Subcutaneous abdominal adipose tissue (tissue), 5 donors: ENCODE results near the gene ENOSF1.
A peak's percentile ranks its signal among the peaks of the same experiment; 100 is the strongest.
"Not testable (repeated sequence)": the region's sequence is repeated elsewhere in the genome, so short reads cannot be mapped to it uniquely, and the experiment has no call there.

Experiments used
- H3K27ac ChIP-seq: one replicate; pipeline ENCODE4 v1.7.0; 2013; ENCODE audit warnings: low read depth, mild to moderate bottlenecking, inconsistent platforms, low read length, moderate library complexity
- H3K27me3 ChIP-seq, 5 donors: one replicate each; pipeline ENCODE4 v1.7.0; 2013; ENCODE audit warnings: low read length in 5 of 5, inconsistent platforms in 1 of 5; ENCODE audit not compliant: control insufficient read depth in 5 of 5, insufficient read depth in 4 of 5
- H3K36me3 ChIP-seq, 5 donors: one replicate each; pipeline ENCODE4 v1.7.0; 2013; ENCODE audit warnings: low read length in 5 of 5; ENCODE audit not compliant: control insufficient read depth in 5 of 5, insufficient read depth in 5 of 5
- H3K4me1 ChIP-seq, 5 donors: one replicate each; pipeline ENCODE4 v1.7.0; 2013; ENCODE audit warnings: low read length in 5 of 5, mild to moderate bottlenecking in 3 of 5, moderate library complexity in 1 of 5; ENCODE audit not compliant: control insufficient read depth in 5 of 5, insufficient read depth in 5 of 5
- H3K4me3 ChIP-seq, 5 donors: one replicate each; pipeline ENCODE4 v1.7.0; 2013; ENCODE audit warnings: low read length in 5 of 5, low read depth in 1 of 5
- H3K9ac ChIP-seq, 5 donors: one replicate each; pipeline ENCODE4 v1.7.0; 2013; ENCODE audit warnings: low read length in 5 of 5, mild to moderate bottlenecking in 4 of 5, moderate library complexity in 3 of 5
- H3K9me3 ChIP-seq, 5 donors: one replicate each; pipeline ENCODE4 v1.7.0; 2013; ENCODE audit warnings: low read length in 5 of 5; ENCODE audit not compliant: control insufficient read depth in 5 of 5
- donor health status: healthy.
- donor health status: healthy.
- donor health status: healthy.
- donor health status: healthy.
- donor health status: healthy.

ENOSF1 gene

GRCh38 chr18:712401-713134 is at the start of gene ENOSF1:
Gene ENOSF1 (minus strand): TSS chr18:712630. CDS start chr18:712587, 43 bp downstream.
- Histone ChIP-seq H3K4me3 (peak within 1 kb of the TSS; percentile 74 to 94 (median 79)), H3K9me3 (no peaks in the 10 kb centered on the region), H3K4me1 (peaks cover 3 to 19% (median 13%) of the 10 kb centered on the region in 5 donors), H3K27me3 (no peaks in the 10 kb centered on the region), H3K36me3 (peaks cover 0 to 9% (median 6%) of the 10 kb centered on the region in 5 donors), H3K9ac (peak within 1 kb of the TSS; percentile 44 to 77 (median 73)), H3K27ac (peak within 1 kb of the TSS; percentile 74)

DNA sequence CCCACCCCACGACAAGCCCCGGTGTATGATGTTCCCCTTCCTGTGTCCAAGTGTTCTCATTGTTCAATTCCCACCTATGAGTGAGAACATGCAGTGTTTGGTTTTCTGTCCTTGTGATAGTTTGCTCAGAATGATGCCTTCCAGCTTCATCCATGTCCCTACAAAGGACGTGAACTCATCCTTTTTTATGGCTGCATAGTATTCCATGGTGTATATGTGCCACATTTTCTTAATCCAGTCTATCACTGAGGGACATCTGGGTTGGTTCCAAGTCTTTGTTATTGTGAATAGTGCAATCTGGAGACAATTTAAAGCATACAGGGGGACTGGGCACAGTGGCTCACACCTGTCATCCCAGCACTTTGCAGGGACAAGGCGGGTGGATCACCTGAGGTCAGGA is 47.4 kb upstream of the ENOSF1 start:
- not testable (repeated sequence) for H3K27me3 ChIP-seq, H3K27ac ChIP-seq, H3K36me3 ChIP-seq

DNA sequence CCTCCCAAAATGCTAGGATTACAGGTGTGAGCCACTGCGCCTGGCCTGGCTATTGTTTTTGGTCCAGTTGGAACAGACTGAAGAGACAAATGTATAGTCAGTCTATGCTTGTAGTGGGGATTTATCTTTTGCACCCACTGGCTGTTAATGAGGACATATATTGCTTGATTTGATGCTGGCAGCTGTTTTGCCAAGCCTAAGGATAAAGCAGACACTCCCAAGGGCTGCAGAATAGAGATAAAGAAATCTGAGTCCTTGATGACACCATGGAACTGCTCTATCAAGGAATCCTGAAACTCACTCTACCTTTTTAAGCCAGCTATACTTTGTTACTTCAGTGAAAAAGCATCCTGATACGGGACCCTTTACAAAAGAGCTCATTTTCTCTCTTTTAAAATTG is 43.1 kb upstream of the ENOSF1 start:
- H3K36me3 ChIP-seq = peaks cover 0 to 16% (median 6%) of the 10 kb centered on the region in 5 donors
- H3K27me3 ChIP-seq = no peaks in the 10 kb centered on the region
- H3K9ac ChIP-seq = no peak overlapping the region
- H3K4me3 ChIP-seq = no peak overlapping the region
- H3K27ac ChIP-seq = no peak overlapping the region
- peaks cover 0 to 3% (median 0%) of the 10 kb centered on the region in 5 donors for H3K9me3 ChIP-seq
- H3K4me1 ChIP-seq = peaks cover 0 to 4% (median 0%) of the 10 kb centered on the region in 5 donors

More for the DNA sequence above, 47.4 kb upstream of the ENOSF1 start:
- H3K9ac ChIP-seq, H3K4me3 ChIP-seq, H3K9me3 ChIP-seq, H3K4me1 ChIP-seq: not testable (repeated sequence)

DNA sequence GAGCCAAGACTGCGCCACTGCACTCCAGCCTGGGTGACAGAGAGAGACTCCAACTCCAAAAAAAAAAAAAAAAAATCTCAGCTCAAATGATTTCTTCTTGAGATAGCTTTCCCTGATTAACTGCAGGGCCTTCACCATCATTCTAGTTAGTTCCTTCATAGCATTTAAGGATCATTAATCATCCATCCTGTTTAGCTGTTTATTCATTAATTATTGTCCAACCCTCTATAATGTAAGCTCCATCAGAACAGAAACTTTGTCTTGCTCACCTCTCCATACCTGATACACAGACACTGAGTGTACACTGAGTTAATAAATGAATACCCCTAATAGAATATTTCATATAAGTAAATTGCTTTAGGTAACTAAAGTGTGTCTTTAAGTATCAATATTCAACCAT is 42.2 kb upstream of the ENOSF1 start:
- H3K4me1 ChIP-seq = peaks cover 0 to 4% (median 0%) of the 10 kb centered on the region in 5 donors
- H3K36me3 ChIP-seq = peaks cover 0 to 19% (median 6%) of the 10 kb centered on the region in 5 donors
- no peak overlapping the region for H3K27ac ChIP-seq
- H3K9ac ChIP-seq = no peak overlapping the region
- H3K4me3 ChIP-seq = no peak overlapping the region
- no peaks in the 10 kb centered on the region for H3K9me3 ChIP-seq
- no peaks in the 10 kb centered on the region for H3K27me3 ChIP-seq

DNA sequence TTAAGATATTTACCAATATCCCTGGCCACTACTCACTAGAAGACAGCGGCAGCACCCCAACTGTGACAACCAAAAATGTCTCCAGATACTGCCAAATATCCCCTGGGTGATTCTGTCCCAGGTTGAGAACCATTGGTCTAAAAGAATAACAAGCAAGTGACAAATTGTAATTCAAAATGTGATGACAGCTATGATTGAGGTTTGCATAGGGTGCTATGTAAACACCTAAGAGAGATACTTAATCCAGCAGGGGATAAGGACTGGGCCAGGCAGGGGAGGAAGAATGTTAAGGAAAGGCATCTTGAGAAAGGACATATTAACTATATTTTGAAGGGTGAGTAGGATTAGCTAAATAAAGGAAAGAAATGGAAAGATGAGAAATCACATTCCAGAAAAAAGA is 38.0 kb upstream of the ENOSF1 start:
- H3K9ac ChIP-seq = no peak overlapping the region
- no peak overlapping the region for H3K27ac ChIP-seq
- H3K4me3 ChIP-seq = no peak overlapping the region
- H3K4me1 ChIP-seq = peaks cover 0 to 4% (median 0%) of the 10 kb centered on the region in 5 donors
- H3K27me3 ChIP-seq = no peaks in the 10 kb centered on the region
- H3K36me3 ChIP-seq = peaks cover 10 to 37% (median 13%) of the 10 kb centered on the region in 5 donors
- H3K9me3 ChIP-seq = no peaks in the 10 kb centered on the region

DNA sequence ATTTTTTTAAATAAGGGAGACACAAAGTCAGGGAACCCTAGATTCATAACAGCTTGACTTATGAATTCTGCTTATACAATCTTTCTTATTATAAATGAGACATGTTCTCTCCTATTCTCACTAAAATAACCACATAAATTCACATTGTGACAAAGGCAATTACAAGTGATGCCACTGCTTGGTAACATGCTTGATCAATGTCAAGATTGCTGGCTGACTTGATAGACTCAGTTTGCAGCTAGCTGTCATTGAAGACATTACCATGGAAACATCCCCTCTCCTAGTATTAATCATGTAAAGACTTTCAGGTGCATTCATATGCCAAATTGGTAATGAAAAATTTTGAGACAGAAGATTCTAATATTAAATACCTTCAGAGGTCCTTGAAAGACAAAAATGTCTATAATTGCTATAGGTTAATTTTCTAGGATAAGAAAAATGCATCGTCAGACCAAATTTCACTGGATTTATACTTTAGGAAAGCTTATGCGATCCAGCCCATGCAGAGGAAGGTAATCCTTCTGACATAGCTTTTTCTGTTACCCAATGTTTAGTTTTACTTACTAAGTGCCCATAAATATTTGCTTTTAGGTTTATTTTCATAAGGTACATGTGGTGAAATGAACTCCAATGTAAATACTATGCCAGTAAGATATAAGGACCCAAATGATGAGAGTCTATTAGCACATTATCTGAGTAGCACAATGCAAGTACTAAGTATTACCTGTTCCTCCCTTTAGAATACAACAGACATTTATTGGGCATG is 32.6 kb upstream of the ENOSF1 start:
- peaks cover 16 to 39% (median 20%) of the 10 kb centered on the region in 5 donors for H3K36me3 ChIP-seq
- H3K27ac ChIP-seq = no peak overlapping the region
- H3K9me3 ChIP-seq = no peaks in the 10 kb centered on the region
- H3K4me3 ChIP-seq = no peak overlapping the region
- H3K4me1 ChIP-seq = peaks cover 0 to 4% (median 0%) of the 10 kb centered on the region in 5 donors
- no peaks in the 10 kb centered on the region for H3K27me3 ChIP-seq
- no peak overlapping the region for H3K9ac ChIP-seq

DNA sequence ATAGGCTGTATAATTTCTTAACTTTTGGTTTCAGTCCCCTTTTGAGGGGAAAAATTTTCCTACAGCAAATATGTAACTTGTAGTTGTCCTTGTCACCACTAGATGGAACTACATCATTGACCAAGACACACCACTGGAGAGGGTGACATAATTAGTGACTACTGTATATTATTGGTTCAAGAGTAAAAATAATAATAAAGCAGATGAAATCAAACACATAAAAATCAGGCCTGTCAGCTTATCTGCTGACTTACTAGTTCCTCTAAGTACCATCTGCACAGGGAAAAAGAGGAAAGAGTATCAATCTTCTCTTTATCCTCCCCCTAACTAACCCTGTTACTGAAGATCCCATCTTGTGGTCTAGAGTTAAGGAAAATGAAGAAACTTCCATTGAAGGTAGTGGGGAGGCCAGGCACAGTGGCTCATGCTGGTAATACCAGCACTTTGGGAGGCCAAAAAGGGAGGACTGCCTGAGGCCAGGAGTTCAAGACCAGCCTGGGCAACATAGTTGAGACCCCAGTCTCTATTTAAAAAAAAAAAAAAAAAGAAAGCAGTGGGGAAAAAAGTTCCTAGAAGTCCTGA is 29.6 kb upstream of the ENOSF1 start:
- H3K27me3 ChIP-seq = no peaks in the 10 kb centered on the region
- no peak overlapping the region for H3K9ac ChIP-seq
- H3K4me1 ChIP-seq = peaks cover 0 to 4% (median 0%) of the 10 kb centered on the region in 5 donors
- H3K27ac ChIP-seq = no peak overlapping the region
- H3K36me3 ChIP-seq = peaks cover 20 to 49% (median 25%) of the 10 kb centered on the region in 5 donors
- H3K9me3 ChIP-seq = no peaks in the 10 kb centered on the region
- H3K4me3 ChIP-seq = no peak overlapping the region

DNA sequence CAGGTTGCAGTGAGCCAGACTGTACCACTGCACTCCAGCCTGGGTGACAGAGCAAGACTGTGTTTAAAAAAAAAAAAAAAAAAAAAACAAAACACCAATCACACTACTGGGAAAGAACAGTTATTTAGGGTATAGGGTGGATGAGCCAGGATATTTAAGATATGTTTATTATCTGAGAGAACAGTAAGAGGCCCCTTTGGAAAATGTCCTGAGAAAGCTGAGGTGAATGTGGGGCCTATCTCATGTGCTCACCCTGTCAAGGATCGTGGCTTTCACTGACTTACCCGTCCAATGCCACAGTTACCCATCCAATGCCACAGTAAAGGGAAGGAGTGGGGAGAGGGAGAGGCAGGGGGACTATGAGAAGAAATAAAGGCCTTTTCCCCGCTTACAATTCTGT is 19.9 kb upstream of the ENOSF1 start:
- H3K4me1 ChIP-seq = no peaks in the 10 kb centered on the region

GRCh38 chr18:731185-731584 is 18.8 kb upstream of the ENOSF1 start:
- Histone ChIP-seq H3K9ac (no peak overlapping the region), H3K4me1 (no peaks in the 10 kb centered on the region), H3K9me3 (no peaks in the 10 kb centered on the region), H3K4me3 (no peak overlapping the region), H3K36me3 (peaks cover 7 to 32% (median 22%) of the 10 kb centered on the region in 5 donors), H3K27me3 (no peaks in the 10 kb centered on the region), H3K27ac (no peak overlapping the region)

More for the DNA sequence above, 19.9 kb upstream of the ENOSF1 start:
- H3K36me3 ChIP-seq = peaks cover 13 to 42% (median 27%) of the 10 kb centered on the region in 5 donors
- H3K27me3 ChIP-seq = no peaks in the 10 kb centered on the region
- no peak overlapping the region for H3K4me3 ChIP-seq
- H3K9ac ChIP-seq = no peak overlapping the region
- H3K9me3 ChIP-seq = no peaks in the 10 kb centered on the region
- no peak overlapping the region for H3K27ac ChIP-seq

DNA sequence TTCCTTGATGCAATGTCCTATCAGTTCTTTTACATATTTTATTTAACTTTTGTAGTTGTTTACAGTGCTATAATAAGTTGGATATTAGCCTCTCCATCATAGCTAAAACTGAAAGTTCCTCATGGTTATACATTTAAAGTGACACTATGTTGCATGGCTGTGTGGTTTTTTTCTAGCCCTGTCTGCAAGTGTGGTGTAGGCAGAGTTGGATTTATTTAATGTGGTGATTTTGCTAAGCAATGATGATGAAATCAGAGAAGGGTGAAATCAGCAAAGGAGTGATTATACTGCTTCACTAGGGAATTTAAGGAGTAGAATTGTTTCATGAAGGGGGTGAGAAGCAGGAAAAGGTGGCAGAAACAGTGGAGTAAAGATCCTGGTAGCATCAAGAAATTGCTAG is 18.3 kb upstream of the ENOSF1 start:
- Histone ChIP-seq H3K9ac (no peak overlapping the region), H3K4me1 (no peaks in the 10 kb centered on the region), H3K27ac (no peak overlapping the region), H3K27me3 (no peaks in the 10 kb centered on the region), H3K9me3 (no peaks in the 10 kb centered on the region), H3K36me3 (peaks cover 7 to 28% (median 17%) of the 10 kb centered on the region in 5 donors), H3K4me3 (no peak overlapping the region)
